ENCODE results near the gene ITGA7. TPM values are rescaled to one million over a fixed set of nuclear protein-coding genes. Genes with fewer than 3 reads are reported as not detected.

Gene ITGA7
- total RNA-seq, 1 donor from 2014 or later: 39.2 TPM

DNA sequence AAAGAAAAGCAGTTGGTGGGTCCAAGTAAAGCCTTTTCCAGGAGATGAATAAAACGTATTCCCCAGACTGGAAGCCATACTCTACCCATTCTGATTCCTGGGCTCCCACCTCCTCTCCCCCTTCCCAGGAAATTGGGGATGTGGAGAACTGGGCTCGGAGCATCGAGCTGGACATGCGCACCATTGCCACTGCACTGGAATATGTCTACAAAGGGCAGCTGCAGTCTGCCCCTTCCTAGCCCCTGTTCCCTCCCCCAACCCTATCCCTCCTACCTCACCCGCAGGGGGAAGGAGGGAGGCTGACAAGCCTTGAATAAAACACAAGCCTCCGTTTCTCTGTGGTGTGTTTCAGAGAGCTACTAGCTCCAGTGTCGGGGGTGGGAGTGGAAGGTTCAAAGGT is 11.7 kb upstream of the ITGA7 start:
- no peaks in the 10 kb centered on the region for H3K9me3 Mint-ChIP-seq
- no peak for DNase-seq (ENCODE audit: extremely low spot score, unreplicated experiment)
- H3K27me3 Mint-ChIP-seq: peaks cover 7% of the 10 kb centered on the region
- H3K4me1 Mint-ChIP-seq (ENCODE audit: unreplicated experiment): peaks cover 39% of the 10 kb centered on the region
- H3K36me3 Mint-ChIP-seq: peaks cover 4% of the 10 kb centered on the region
- TF ChIP-seq, protein P1, sequence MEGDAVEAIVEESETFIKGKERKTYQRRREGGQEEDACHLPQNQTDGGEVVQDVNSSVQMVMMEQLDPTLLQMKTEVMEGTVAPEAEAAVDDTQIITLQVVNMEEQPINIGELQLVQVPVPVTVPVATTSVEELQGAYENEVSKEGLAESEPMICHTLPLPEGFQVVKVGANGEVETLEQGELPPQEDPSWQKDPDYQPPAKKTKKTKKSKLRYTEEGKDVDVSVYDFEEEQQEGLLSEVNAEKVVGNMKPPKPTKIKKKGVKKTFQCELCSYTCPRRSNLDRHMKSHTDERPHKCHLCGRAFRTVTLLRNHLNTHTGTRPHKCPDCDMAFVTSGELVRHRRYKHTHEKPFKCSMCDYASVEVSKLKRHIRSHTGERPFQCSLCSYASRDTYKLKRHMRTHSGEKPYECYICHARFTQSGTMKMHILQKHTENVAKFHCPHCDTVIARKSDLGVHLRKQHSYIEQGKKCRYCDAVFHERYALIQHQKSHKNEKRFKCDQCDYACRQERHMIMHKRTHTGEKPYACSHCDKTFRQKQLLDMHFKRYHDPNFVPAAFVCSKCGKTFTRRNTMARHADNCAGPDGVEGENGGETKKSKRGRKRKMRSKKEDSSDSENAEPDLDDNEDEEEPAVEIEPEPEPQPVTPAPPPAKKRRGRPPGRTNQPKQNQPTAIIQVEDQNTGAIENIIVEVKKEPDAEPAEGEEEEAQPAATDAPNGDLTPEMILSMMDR (conservative IDR thresholded peaks at IDR 0.05): no peak
- no peak overlapping the region for H3K4me3 Mint-ChIP-seq
- H3K27ac Mint-ChIP-seq: peak overlapping the region; percentile 29

GRCh38 chr12:55718624-55719275 is 11.0 kb upstream of the ITGA7 start:
- peak overlapping the region; percentile 94 for H3K4me3 Mint-ChIP-seq
- no peak overlapping the region for H3K27ac Mint-ChIP-seq
- no peaks in the 10 kb centered on the region for H3K9me3 Mint-ChIP-seq
- DNase-seq (ENCODE audit: extremely low spot score, unreplicated experiment): no peak
- TF ChIP-seq, protein P1 (conservative IDR thresholded peaks at IDR 0.05): no peak
- peaks cover 3% of the 10 kb centered on the region for H3K36me3 Mint-ChIP-seq
- H3K4me1 Mint-ChIP-seq (ENCODE audit: unreplicated experiment): peaks cover 38% of the 10 kb centered on the region
- H3K27me3 Mint-ChIP-seq: peaks cover 9% of the 10 kb centered on the region

DNA sequence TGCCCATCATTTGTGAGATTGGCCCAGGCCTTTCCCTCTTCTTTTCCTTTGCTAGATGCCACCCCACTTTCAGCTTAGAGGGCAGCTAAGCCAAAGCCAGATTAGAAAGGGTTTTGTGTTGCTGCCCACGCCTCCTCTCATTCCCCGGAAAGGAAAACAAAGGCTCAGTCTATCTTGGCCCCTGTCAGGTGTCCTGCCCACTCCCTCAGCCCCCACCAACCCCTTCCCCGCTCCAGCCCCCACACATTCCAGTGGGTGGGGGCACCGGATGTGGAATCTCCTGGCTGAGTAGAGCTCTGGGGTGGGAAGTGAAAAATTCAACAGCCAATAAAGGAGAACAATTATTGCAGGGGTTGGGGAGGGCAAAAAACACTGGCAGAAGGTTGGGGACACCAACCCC is 10.3 kb upstream of the ITGA7 start:
- no peak for DNase-seq (ENCODE audit: extremely low spot score, unreplicated experiment)
- TF ChIP-seq, protein P1 (conservative IDR thresholded peaks at IDR 0.05): no peak
- Mint-ChIP-seq H3K27me3 (peaks cover 16% of the 10 kb centered on the region), H3K9me3 (no peaks in the 10 kb centered on the region), H3K36me3 (no peaks in the 10 kb centered on the region), H3K4me3 (peak overlapping the region; percentile 94), H3K27ac (peak overlapping the region; percentile 95), H3K4me1 (ENCODE audit: unreplicated experiment) (peaks cover 31% of the 10 kb centered on the region)

GRCh38 chr12:55717011-55718007 is 9.6 kb upstream of the ITGA7 start:
- H3K4me1 Mint-ChIP-seq (ENCODE audit: unreplicated experiment): peaks cover 31% of the 10 kb centered on the region
- H3K9me3 Mint-ChIP-seq: no peaks in the 10 kb centered on the region
- no peak for DNase-seq (ENCODE audit: extremely low spot score, unreplicated experiment)
- peak overlapping the region; percentile 94 for H3K4me3 Mint-ChIP-seq
- TF ChIP-seq, protein P1 (conservative IDR thresholded peaks at IDR 0.05): no peak
- H3K27me3 Mint-ChIP-seq: peaks cover 23% of the 10 kb centered on the region
- peak overlapping the region; percentile 95 for H3K27ac Mint-ChIP-seq
- H3K36me3 Mint-ChIP-seq: no peaks in the 10 kb centered on the region

DNA sequence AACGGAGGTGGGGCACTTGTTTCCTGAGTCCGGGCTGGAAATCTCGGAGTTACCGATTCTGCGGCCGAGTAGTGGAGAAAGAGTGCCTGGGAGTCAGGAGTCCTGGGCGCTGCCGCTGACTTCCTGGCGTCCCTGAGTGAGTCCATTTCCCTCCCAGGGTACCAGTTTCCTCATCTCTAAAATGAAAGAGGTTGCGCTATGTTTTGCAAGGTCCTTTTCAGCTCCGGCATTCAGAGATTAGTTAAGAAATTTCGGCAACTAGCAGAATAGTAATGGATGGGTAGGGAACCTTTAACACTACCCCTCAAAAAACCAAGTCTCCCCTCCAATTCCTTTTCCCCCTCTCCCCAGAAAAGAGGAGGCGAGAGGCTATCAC is 8.9 kb upstream of the ITGA7 start:
- no peak for DNase-seq (ENCODE audit: extremely low spot score, unreplicated experiment)
- TF ChIP-seq, protein P1 (conservative IDR thresholded peaks at IDR 0.05): no peak
- Mint-ChIP-seq H3K27me3 (peaks cover 31% of the 10 kb centered on the region), H3K4me3 (peak overlapping the region; percentile 94), H3K36me3 (no peaks in the 10 kb centered on the region), H3K9me3 (no peaks in the 10 kb centered on the region), H3K4me1 (ENCODE audit: unreplicated experiment) (peaks cover 31% of the 10 kb centered on the region), H3K27ac (peak overlapping the region; percentile 95)
